Activated CD4-positive, alpha-beta T cell treated with anti-CD3 and anti-CD28 coated beads, Interleukin-2, Interleukin-6, amounts not matched to agents 100 ng/mL and 50 ng/mL, durations not matched to agents 16 hours and 8 hours (primary cell): ENCODE results near the gene HDAC7.

Source experiments
- DNase-seq: peaks from one replicate; pipeline ENCODE4 v3.0.0-alpha.2; 2020

The HDAC7 gene

GRCh38 chr12:47757840-47758583, 61.7 kb downstream of the HDAC7 start:
- no peak for DNase-seq

- no peak for DNase-seq
Observed at GRCh38 chr12:47757364-47757839, 62.3 kb downstream of the HDAC7 start.

- peak; percentile 63 for DNase-seq
Observed at GRCh38 chr12:47755655-47756562, 63.8 kb downstream of the HDAC7 start.

- no peak for DNase-seq
Observed at GRCh38 chr12:47754881-47755280, 64.8 kb downstream of the HDAC7 start.

- DNase-seq: no peak
Observed at GRCh38 chr12:47754126-47754525, 65.6 kb downstream of the HDAC7 start.

GRCh38 chr12:47753021-47754001, 66.4 kb downstream of the HDAC7 start:
- DNase-seq: no peak

GRCh38 chr12:47752552-47752951, 67.2 kb downstream of the HDAC7 start:
- DNase-seq: no peak

- no peak for DNase-seq
Observed at GRCh38 chr12:47752121-47752520, 67.6 kb downstream of the HDAC7 start.

- no peak for DNase-seq
Observed at GRCh38 chr12:47751561-47751960, 68.1 kb downstream of the HDAC7 start.

- DNase-seq: no peak
Observed at GRCh38 chr12:47750916-47751470, 68.7 kb downstream of the HDAC7 start.

GRCh38 chr12:47750229-47750798, 69.4 kb downstream of the HDAC7 start:
- DNase-seq: no peak

GRCh38 chr12:47748899-47749298, 70.8 kb downstream of the HDAC7 start:
- DNase-seq: no peak

GRCh38 chr12:47748507-47748828, 71.2 kb downstream of the HDAC7 start:
- DNase-seq: no peak

GRCh38 chr12:47747596-47748506, 71.9 kb downstream of the HDAC7 start:
- no peak for DNase-seq

- no peak for DNase-seq
Observed at GRCh38 chr12:47747126-47747525, 72.6 kb downstream of the HDAC7 start.

GRCh38 chr12:47746523-47746922, 73.2 kb downstream of the HDAC7 start:
- no peak for DNase-seq

GRCh38 chr12:47746073-47746472, 73.6 kb downstream of the HDAC7 start:
- no peak for DNase-seq

- DNase-seq: no peak
Observed at GRCh38 chr12:47745485-47746041, 74.1 kb downstream of the HDAC7 start.

GRCh38 chr12:47744778-47745436, 74.8 kb downstream of the HDAC7 start:
- no peak for DNase-seq

- peak; percentile 34 for DNase-seq
Observed at GRCh38 chr12:47744005-47744651, 75.6 kb downstream of the HDAC7 start.
